ENCODE results near the gene B9D1.
"Not testable (repeated sequence)": the region's sequence is repeated elsewhere in the genome, so short reads cannot be mapped to it uniquely, and the experiment has no call there.

B9D1 gene

GRCh38 chr17:19360772-19361171, 1.8 kb downstream of the B9D1 start:
- TF ChIP-seq CTCF (conservative IDR thresholded peaks at IDR 0.05; ENCODE audit: control insufficient read depth, insufficient read depth, low read depth, low read length) = no peak
- DNase-seq (ENCODE audit: low read depth) = no peak
- H3K4me3 ChIP-seq (ENCODE audit: control insufficient read depth, low read depth, low read length) = no peak overlapping the region

- no peak for DNase-seq (ENCODE audit: low read depth)
- no peak for TF ChIP-seq CTCF (conservative IDR thresholded peaks at IDR 0.05; ENCODE audit: control insufficient read depth, insufficient read depth, low read depth, low read length)
- no peak overlapping the region for H3K4me3 ChIP-seq (ENCODE audit: control insufficient read depth, low read depth, low read length)
Observed at GRCh38 chr17:19359856-19360255, 2.7 kb downstream of the B9D1 start.

GRCh38 chr17:19359151-19359550, 3.4 kb downstream of the B9D1 start:
- no peak for TF ChIP-seq CTCF (conservative IDR thresholded peaks at IDR 0.05; ENCODE audit: control insufficient read depth, insufficient read depth, low read depth, low read length)
- no peak for DNase-seq (ENCODE audit: low read depth)
- no peak overlapping the region for H3K4me3 ChIP-seq (ENCODE audit: control insufficient read depth, low read depth, low read length)

GRCh38 chr17:19357761-19358160, 4.8 kb downstream of the B9D1 start:
- TF ChIP-seq CTCF (conservative IDR thresholded peaks at IDR 0.05; ENCODE audit: control insufficient read depth, insufficient read depth, low read depth, low read length) = no peak
- H3K4me3 ChIP-seq (ENCODE audit: control insufficient read depth, low read depth, low read length) = no peak overlapping the region
- DNase-seq (ENCODE audit: low read depth) = no peak

- no peak for TF ChIP-seq CTCF (conservative IDR thresholded peaks at IDR 0.05; ENCODE audit: control insufficient read depth, insufficient read depth, low read depth, low read length)
- no peak for DNase-seq (ENCODE audit: low read depth)
- no peak overlapping the region for H3K4me3 ChIP-seq (ENCODE audit: control insufficient read depth, low read depth, low read length)
Observed at GRCh38 chr17:19357351-19357750, 5.2 kb downstream of the B9D1 start.

- no peak for DNase-seq (ENCODE audit: low read depth)
- no peak for TF ChIP-seq CTCF (conservative IDR thresholded peaks at IDR 0.05; ENCODE audit: control insufficient read depth, insufficient read depth, low read depth, low read length)
- no peak overlapping the region for H3K4me3 ChIP-seq (ENCODE audit: control insufficient read depth, low read depth, low read length)
Observed at GRCh38 chr17:19354748-19355147, 7.8 kb downstream of the B9D1 start.

- not testable (repeated sequence) for H3K4me3 ChIP-seq (ENCODE audit: control insufficient read depth, low read depth, low read length); DNase-seq (ENCODE audit: low read depth)
Observed at GRCh38 chr17:19353401-19353800, 9.1 kb downstream of the B9D1 start.
